SK-N-SH (cell line): ENCODE results near the gene CD164L2.

ENCODE experiments used
- EP300 ChIP-seq, 2 experiments: IDR thresholded peaks; 2 replicates each; pipeline versions ENCODE4 v1.4.0 to v1.6.1; 2012; ENCODE audit warnings: borderline replicate concordance in 1 of 2, low read depth in 1 of 2, low read length in 1 of 2
- MEF2A ChIP-seq: IDR thresholded peaks from 2 replicates; pipeline ENCODE4 v1.4.0; 2012; ENCODE audit warnings: low read depth, borderline replicate concordance
- POLR2AphosphoS5 ChIP-seq: IDR thresholded peaks from 2 replicates; pipeline ENCODE4 v1.6.1; 2012; ENCODE audit warnings: low read depth, low read length
- RCOR1 ChIP-seq: fragments of 150-350 bp; IDR thresholded peaks from 2 replicates; pipeline ENCODE4 v1.6.1; 2017; ENCODE audit warnings: antibody characterized with exemption, low read length
- RFX5 ChIP-seq: IDR thresholded peaks from 2 replicates; pipeline ENCODE4 v1.6.1; 2012; ENCODE audit warnings: mild to moderate bottlenecking, improper control_type of control experiment, low read length
- SMC3 ChIP-seq: IDR thresholded peaks from 2 replicates; pipeline ENCODE4 v1.6.1; 2012; ENCODE audit warnings: low read depth, low read length, improper control_type of control experiment
- TAF1 ChIP-seq: IDR thresholded peaks from 2 replicates; pipeline ENCODE4 v1.6.1; 2012; ENCODE audit warnings: low read depth, mild to moderate bottlenecking, low read length, moderate library complexity, borderline replicate concordance
- TF ChIP-seq, protein P1 (sequence below): fragments of 200-600 bp; sonication (generic); IDR thresholded peaks from 2 replicates; pipeline ENCODE4 v1.6.1; 2017; ENCODE audit warnings: antibody characterized with exemption, mild to moderate bottlenecking, moderate library complexity
- TF ChIP-seq, protein P2 (sequence below): IDR thresholded peaks from 2 replicates; pipeline ENCODE4 v1.4.0; 2012; ENCODE audit warnings: low read depth, borderline replicate concordance

DNA sequence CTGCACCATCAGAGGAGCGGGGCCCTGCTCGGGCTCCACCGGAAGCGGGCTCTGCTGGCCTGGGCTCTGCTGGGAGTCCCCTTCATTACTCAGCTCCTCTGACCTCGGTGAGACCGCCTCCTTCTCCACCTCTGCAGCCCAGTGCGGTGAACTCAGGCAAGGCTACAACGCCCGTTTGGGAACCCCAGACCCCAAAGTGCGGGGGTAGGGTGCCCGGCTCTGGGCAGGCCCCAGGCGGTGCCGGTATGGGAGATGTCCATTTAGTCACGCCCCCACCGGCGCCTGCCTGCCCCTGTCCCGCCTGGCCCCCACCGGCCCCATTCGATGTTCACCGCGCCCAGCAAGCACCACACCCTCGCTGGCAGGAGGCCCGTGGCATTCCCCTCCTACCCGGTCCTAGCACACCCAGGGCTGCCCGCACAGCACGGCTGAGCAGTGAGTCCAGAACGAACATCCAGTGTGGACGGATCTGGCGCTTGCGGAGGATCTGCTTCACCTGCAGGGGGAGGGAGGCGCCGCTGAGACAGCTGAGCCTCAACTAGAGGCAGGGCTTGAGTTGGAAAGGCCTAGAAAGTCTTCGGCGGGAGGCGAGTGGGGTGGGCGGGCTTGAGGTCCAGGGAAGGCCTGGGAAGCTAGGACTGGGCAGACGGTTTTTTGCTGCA lies 26.4 kb downstream of the CD164L2 start:
- TF ChIP-seq, protein P1, sequence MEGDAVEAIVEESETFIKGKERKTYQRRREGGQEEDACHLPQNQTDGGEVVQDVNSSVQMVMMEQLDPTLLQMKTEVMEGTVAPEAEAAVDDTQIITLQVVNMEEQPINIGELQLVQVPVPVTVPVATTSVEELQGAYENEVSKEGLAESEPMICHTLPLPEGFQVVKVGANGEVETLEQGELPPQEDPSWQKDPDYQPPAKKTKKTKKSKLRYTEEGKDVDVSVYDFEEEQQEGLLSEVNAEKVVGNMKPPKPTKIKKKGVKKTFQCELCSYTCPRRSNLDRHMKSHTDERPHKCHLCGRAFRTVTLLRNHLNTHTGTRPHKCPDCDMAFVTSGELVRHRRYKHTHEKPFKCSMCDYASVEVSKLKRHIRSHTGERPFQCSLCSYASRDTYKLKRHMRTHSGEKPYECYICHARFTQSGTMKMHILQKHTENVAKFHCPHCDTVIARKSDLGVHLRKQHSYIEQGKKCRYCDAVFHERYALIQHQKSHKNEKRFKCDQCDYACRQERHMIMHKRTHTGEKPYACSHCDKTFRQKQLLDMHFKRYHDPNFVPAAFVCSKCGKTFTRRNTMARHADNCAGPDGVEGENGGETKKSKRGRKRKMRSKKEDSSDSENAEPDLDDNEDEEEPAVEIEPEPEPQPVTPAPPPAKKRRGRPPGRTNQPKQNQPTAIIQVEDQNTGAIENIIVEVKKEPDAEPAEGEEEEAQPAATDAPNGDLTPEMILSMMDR: no peak
- TF ChIP-seq POLR2AphosphoS5 (no peak), RFX5 (no peak), EP300 (IDR thresholded peaks at IDR 0.05; ENCODE audit: borderline replicate concordance in 1 of 2, low read depth in 1 of 2, low read length in 1 of 2) (no peak), MEF2A (no peak), SMC3 (no peak), RCOR1 (no peak), TAF1 (no peak)
- TF ChIP-seq, protein P2, sequence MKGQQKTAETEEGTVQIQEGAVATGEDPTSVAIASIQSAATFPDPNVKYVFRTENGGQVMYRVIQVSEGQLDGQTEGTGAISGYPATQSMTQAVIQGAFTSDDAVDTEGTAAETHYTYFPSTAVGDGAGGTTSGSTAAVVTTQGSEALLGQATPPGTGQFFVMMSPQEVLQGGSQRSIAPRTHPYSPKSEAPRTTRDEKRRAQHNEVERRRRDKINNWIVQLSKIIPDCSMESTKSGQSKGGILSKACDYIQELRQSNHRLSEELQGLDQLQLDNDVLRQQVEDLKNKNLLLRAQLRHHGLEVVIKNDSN: no peak
